WTC11 (cell line): ENCODE data around the gene STN1. TPM values are rescaled to one million over a fixed set of nuclear protein-coding genes. Genes with fewer than 3 reads are reported as not detected.

Experiments used
- ATAC-seq: fragments of 200-7000 bp; cut with Tn5 transposase; 2 replicates; pipeline ENCODE4 v1.10.0; 2021; ENCODE audit warnings: mild to moderate bottlenecking, moderate library complexity
- CTCF ChIA-PET: fragments of 300-600 bp; sonication (Branson Sonifier 250); formaldehyde crosslinking; loops from one replicate; lab custom pipeline; 2021; ENCODE audit warnings: antibody characterized with exemption; lab: Charles Lee
- POLR2A ChIA-PET: fragments of 350-600 bp; sonication (Branson Sonifier 250); formaldehyde crosslinking; loops from one replicate; lab custom pipeline; 2021; ENCODE audit warnings: antibody characterized with exemption; lab: Charles Lee
- DNase-seq: peaks from one replicate; pipeline ENCODE4 v3.0.0; 2021; ENCODE audit warnings: low spot score
- H3K27ac Mint-ChIP-seq: 2 replicates; pipeline ENCODE4 v1.8.0; 2021; ENCODE audit warnings: mixed read lengths
- H3K27me3 Mint-ChIP-seq: 2 replicates; pipeline ENCODE4 v1.8.0; 2021; ENCODE audit warnings: low read depth, mild to moderate bottlenecking, moderate library complexity, mixed read lengths
- H3K36me3 Mint-ChIP-seq: 2 replicates; pipeline ENCODE4 v1.8.0; 2021; ENCODE audit warnings: mixed read lengths
- H3K4me1 Mint-ChIP-seq: 2 replicates; pipeline ENCODE4 v1.8.0; 2022; ENCODE audit warnings: mixed read lengths
- H3K4me3 Mint-ChIP-seq: 2 replicates; pipeline ENCODE4 v1.8.0; 2021; ENCODE audit warnings: mild to moderate bottlenecking, moderate library complexity, mixed read lengths
- H3K9me3 Mint-ChIP-seq: 2 replicates; pipeline ENCODE4 v1.8.0; 2021; ENCODE audit warnings: mixed read lengths
- AR ChIP-seq: fragments of 250-450 bp; sonication (Bioruptor Pico); IDR thresholded peaks from 2 replicates; pipeline ENCODE4 v1.9.0; 2021; ENCODE audit warnings: mild to moderate bottlenecking
- ATF3 ChIP-seq: sonication (generic); formaldehyde crosslinking; conservative IDR thresholded peaks from 2 replicates; pipeline ENCODE4 v1.8.1; 2022; ENCODE audit warnings: mild to moderate bottlenecking, missing genetic modification reagents
- CBFB ChIP-seq: sonication (generic); formaldehyde crosslinking; IDR thresholded peaks from 2 replicates; pipeline ENCODE4 v1.8.1; 2022; ENCODE audit warnings: mild to moderate bottlenecking, low read depth, missing genetic modification reagents
- EMX1 ChIP-seq: fragments of 250-450 bp; sonication (Bioruptor Pico); IDR thresholded peaks from 2 replicates; pipeline ENCODE4 v1.8.0; 2021; ENCODE audit warnings: mild to moderate bottlenecking
- ETV6 ChIP-seq: sonication (generic); formaldehyde crosslinking; IDR thresholded peaks from 2 replicates; pipeline ENCODE4 v1.8.1; 2022; ENCODE audit warnings: mild to moderate bottlenecking, missing genetic modification reagents
- HMGXB4 ChIP-seq: sonication (generic); formaldehyde crosslinking; IDR thresholded peaks from 2 replicates; pipeline ENCODE4 v1.8.1; 2023; ENCODE audit warnings: mild to moderate bottlenecking, moderate library complexity, missing genetic modification reagents
- IRF1 ChIP-seq: sonication (generic); formaldehyde crosslinking; IDR thresholded peaks from 2 replicates; pipeline ENCODE4 v1.8.0; 2023; ENCODE audit warnings: missing genetic modification reagents
- IRF2 ChIP-seq: sonication (generic); formaldehyde crosslinking; IDR thresholded peaks from 2 replicates; pipeline ENCODE4 v1.8.0; 2022; ENCODE audit warnings: low read depth, missing genetic modification reagents, borderline replicate concordance
- NFATC4 ChIP-seq: fragments of 250-450 bp; sonication (Bioruptor Pico); IDR thresholded peaks from 2 replicates; pipeline ENCODE4 v1.9.0; 2021; ENCODE audit warnings: mild to moderate bottlenecking
- STAT6 ChIP-seq: sonication (generic); formaldehyde crosslinking; conservative IDR thresholded peaks from 2 replicates; pipeline ENCODE4 v1.8.1; 2023; ENCODE audit warnings: mild to moderate bottlenecking, low read depth, missing genetic modification reagents, moderate library complexity
- total RNA-seq: library from RNA; stranded (reverse); gene quantifications from 3 replicates; pipeline ENCODE4 v1.2.3, GENCODE V29; 2021

STN1 gene
- total RNA-seq, 1 experiment from 2014 or later: 13.9 TPM

GRCh38 chr10:103838070-103838395 is 80.0 kb downstream of the STN1 start:
- Mint-ChIP-seq H3K9me3 (peaks cover 2% of the 10 kb centered on the region; the same call in 1 of the 2 replicates), H3K36me3 (peaks cover 5% of the 10 kb centered on the region), H3K27ac (no peak overlapping the region), H3K4me3 (no peak overlapping the region), H3K27me3 (no peaks in the 10 kb centered on the region), H3K4me1 (peaks cover 82% of the 10 kb centered on the region)
- ChIA-PET CTCF (interaction anchor here (0.6 to 2.0 kb wide), 3 partner anchors 10 to 37 kb away, joined by 3 to 7 read pairs (median 4); partner anchors contain the start of gene SH3PXD2A), POLR2A (no interaction called here)
- TF ChIP-seq ATF3 (CRISPR knock-in tag): no peak
- ATAC-seq (no peak), DNase-seq (no peak)

GRCh38 chr10:103837370-103838069 is 80.5 kb downstream of the STN1 start:
- DNase-seq: no peak
- POLR2A ChIA-PET: no interaction called here
- H3K4me1 Mint-ChIP-seq: peaks cover 79% of the 10 kb centered on the region
- TF ChIP-seq AR (no peak), HMGXB4 (CRISPR knock-in tag) (no peak)
- H3K4me3 Mint-ChIP-seq: no peak overlapping the region
- no peak for ATAC-seq
- no peaks in the 10 kb centered on the region for H3K27me3 Mint-ChIP-seq
- peaks cover 4% of the 10 kb centered on the region; the same call in 1 of the 2 replicates for H3K9me3 Mint-ChIP-seq
- peaks cover 7% of the 10 kb centered on the region for H3K36me3 Mint-ChIP-seq
- H3K27ac Mint-ChIP-seq: no peak overlapping the region
- CTCF ChIA-PET: interaction anchor here (0.8 to 2.0 kb wide), 3 partner anchors 11 to 47 kb away, joined by 3 to 7 read pairs (median 4); partner anchors contain the start of gene SH3PXD2A

GRCh38 chr10:103836861-103837260 is 81.1 kb downstream of the STN1 start:
- H3K27me3 Mint-ChIP-seq: no peaks in the 10 kb centered on the region
- DNase-seq (no peak), ATAC-seq (no peak)
- peaks cover 11% of the 10 kb centered on the region for H3K9me3 Mint-ChIP-seq
- no peak overlapping the region for H3K4me3 Mint-ChIP-seq
- TF ChIP-seq NFATC4 (CRISPR knock-in tag): no peak
- no peak for TF ChIP-seq CBFB (CRISPR knock-in tag)
- no peak for TF ChIP-seq HMGXB4 (CRISPR knock-in tag)
- TF ChIP-seq IRF2 (CRISPR knock-in tag): no peak
- no peak for TF ChIP-seq EMX1
- no peak for TF ChIP-seq STAT6 (CRISPR knock-in tag)
- TF ChIP-seq IRF1 (CRISPR knock-in tag): no peak
- no peak for TF ChIP-seq ETV6 (CRISPR knock-in tag)
- peaks cover 14% of the 10 kb centered on the region for H3K36me3 Mint-ChIP-seq
- no peak overlapping the region for H3K27ac Mint-ChIP-seq
- ChIA-PET CTCF (interaction anchor here (0.8 to 2.0 kb wide), 3 partner anchors 12 to 48 kb away, joined by 3 to 7 read pairs (median 4); partner anchors contain the start of gene SH3PXD2A), POLR2A (no interaction called here)
- peaks cover 77% of the 10 kb centered on the region for H3K4me1 Mint-ChIP-seq
